HepG2 (cell line): Measurements from ENCODE around the gene HNRNPUL1. TPM values are rescaled to one million over a fixed set of nuclear protein-coding genes. Genes with fewer than 3 reads are reported as not detected.
A peak's percentile ranks its signal among the peaks of the same experiment; 100 is the strongest.

Experiments
- DMAP1 ChIP-seq: IDR thresholded peaks from 2 replicates; pipeline ENCODE4 v1.6.1; 2016
- ETV6 ChIP-seq: sonication (generic); formaldehyde crosslinking; conservative IDR thresholded peaks from 2 replicates; pipeline ENCODE4 v1.4.0; 2020; ENCODE audit warnings: missing genetic modification reagents
- FOXK2 ChIP-seq: fragments of 450-650 bp; IDR thresholded peaks from 2 replicates; pipeline ENCODE4 v1.6.1; 2016
- NFATC3 ChIP-seq: sonication (generic); formaldehyde crosslinking; IDR thresholded peaks from 2 replicates; pipeline ENCODE4 v1.5.1; 2020; ENCODE audit warnings: mild to moderate bottlenecking, missing genetic modification reagents
- SNAPC2 ChIP-seq: sonication (generic); formaldehyde crosslinking; IDR thresholded peaks from 2 replicates; pipeline ENCODE4 v1.8.1; 2022; ENCODE audit warnings: mild to moderate bottlenecking, missing genetic modification reagents
- ZBTB14 ChIP-seq: sonication (generic); formaldehyde crosslinking; IDR thresholded peaks from 2 replicates; pipeline ENCODE4 v1.4.0; 2020; ENCODE audit warnings: missing genetic modification reagents
- ZFP36L1 ChIP-seq: sonication (generic); formaldehyde crosslinking; IDR thresholded peaks from 2 replicates; pipeline ENCODE4 v1.8.0; 2022; ENCODE audit warnings: mild to moderate bottlenecking, missing genetic modification reagents, moderate library complexity
- ZNF232 ChIP-seq: sonication (generic); formaldehyde crosslinking; IDR thresholded peaks from 2 replicates; pipeline ENCODE4 v1.4.0; 2020; ENCODE audit warnings: missing genetic modification reagents, borderline replicate concordance
- ZNF652 ChIP-seq: IDR thresholded peaks from 2 replicates; pipeline ENCODE4 v1.6.1; 2016; ENCODE audit warnings: low read depth, borderline replicate concordance
- ZNF883 ChIP-seq: sonication (generic); formaldehyde crosslinking; IDR thresholded peaks from 2 replicates; pipeline ENCODE4 v1.5.1; 2020; ENCODE audit warnings: mild to moderate bottlenecking, missing genetic modification reagents; ENCODE audit errors: not compliant biosample characterization
- polyA plus RNA-seq, 8 experiments: library from polyadenylated mRNA; depleted of rRNA in 3 of 8; stranded (reverse) in 7 of 8; unstranded in 1 of 8; fragments of >200 nt; fragmentation: Illumina TruSeq in 4 of 8; extraction: Trizol in 4 of 8; gene quantifications; 2 replicates each; pipeline versions ENCODE4 v1.2.1 to v1.2.3, GENCODE V29; 2011 to 2016; ENCODE audit warnings: low read depth in 4 of 8, missing spikeins in 1 of 8, mixed read lengths in 1 of 8; ENCODE audit not compliant: insufficient read depth in 1 of 8
- total RNA-seq, 5 experiments: library from RNA; depleted of rRNA; stranded (reverse); fragments of >200 nt; fragmentation: Illumina TruSeq; extraction: Trizol; gene quantifications; 2 replicates each; pipeline ENCODE4 v1.2.3, GENCODE V29; 2016; ENCODE audit warnings: low read depth in 1 of 5
- TF ChIP-seq, protein P1 (sequence below), 2 experiments: fragments of 450-650 bp in 1 of 2; sonication (generic) in 1 of 2; formaldehyde crosslinking in 1 of 2; IDR thresholded peaks; 2 replicates each; pipeline versions ENCODE4 v1.6.1 to v1.8.0; 2016 to 2022; ENCODE audit warnings: antibody characterized with exemption in 1 of 2, mild to moderate bottlenecking in 1 of 2, missing genetic modification reagents in 1 of 2
- TF ChIP-seq, protein P2 (sequence below): sonication (generic); formaldehyde crosslinking; IDR thresholded peaks from 2 replicates; pipeline ENCODE4 v1.4.0; 2020; ENCODE audit warnings: missing genetic modification reagents
- TF ChIP-seq, protein P3 (sequence below): IDR thresholded peaks from 2 replicates; pipeline ENCODE4 v1.6.1; 2016; ENCODE audit warnings: missing compliant biosample characterization, missing genetic modification reagents, borderline replicate concordance

Gene HNRNPUL1
- total and polyA plus RNA-seq, 2 of the 13 experiments (the other 11 are each of a cell fraction or from before 2014, with no cell fraction given): 30.9 to 81.7 TPM

- TF ChIP-seq ZNF883: peak; percentile 24
- TF ChIP-seq SNAPC2 (CRISPR knock-in tag): no peak
- TF ChIP-seq, protein P1, sequence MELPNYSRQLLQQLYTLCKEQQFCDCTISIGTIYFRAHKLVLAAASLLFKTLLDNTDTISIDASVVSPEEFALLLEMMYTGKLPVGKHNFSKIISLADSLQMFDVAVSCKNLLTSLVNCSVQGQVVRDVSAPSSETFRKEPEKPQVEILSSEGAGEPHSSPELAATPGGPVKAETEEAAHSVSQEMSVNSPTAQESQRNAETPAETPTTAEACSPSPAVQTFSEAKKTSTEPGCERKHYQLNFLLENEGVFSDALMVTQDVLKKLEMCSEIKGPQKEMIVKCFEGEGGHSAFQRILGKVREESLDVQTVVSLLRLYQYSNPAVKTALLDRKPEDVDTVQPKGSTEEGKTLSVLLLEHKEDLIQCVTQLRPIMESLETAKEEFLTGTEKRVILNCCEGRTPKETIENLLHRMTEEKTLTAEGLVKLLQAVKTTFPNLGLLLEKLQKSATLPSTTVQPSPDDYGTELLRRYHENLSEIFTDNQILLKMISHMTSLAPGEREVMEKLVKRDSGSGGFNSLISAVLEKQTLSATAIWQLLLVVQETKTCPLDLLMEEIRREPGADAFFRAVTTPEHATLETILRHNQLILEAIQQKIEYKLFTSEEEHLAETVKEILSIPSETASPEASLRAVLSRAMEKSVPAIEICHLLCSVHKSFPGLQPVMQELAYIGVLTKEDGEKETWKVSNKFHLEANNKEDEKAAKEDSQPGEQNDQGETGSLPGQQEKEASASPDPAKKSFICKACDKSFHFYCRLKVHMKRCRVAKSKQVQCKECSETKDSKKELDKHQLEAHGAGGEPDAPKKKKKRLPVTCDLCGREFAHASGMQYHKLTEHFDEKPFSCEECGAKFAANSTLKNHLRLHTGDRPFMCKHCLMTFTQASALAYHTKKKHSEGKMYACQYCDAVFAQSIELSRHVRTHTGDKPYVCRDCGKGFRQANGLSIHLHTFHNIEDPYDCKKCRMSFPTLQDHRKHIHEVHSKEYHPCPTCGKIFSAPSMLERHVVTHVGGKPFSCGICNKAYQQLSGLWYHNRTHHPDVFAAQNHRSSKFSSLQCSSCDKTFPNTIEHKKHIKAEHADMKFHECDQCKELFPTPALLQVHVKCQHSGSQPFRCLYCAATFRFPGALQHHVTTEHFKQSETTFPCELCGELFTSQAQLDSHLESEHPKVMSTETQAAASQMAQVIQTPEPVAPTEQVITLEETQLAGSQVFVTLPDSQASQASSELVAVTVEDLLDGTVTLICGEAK (IDR thresholded peaks at IDR 0.05): no peak
- TF ChIP-seq, protein P1 (CRISPR knock-in tag; IDR thresholded peaks at IDR 0.05): no peak
- TF ChIP-seq NFATC3 (CRISPR knock-in tag): no peak
- 0 out of 2 replicates have a peak, but pooled peaks have one; percentile 48 for TF ChIP-seq ETV6 (CRISPR knock-in tag)
- TF ChIP-seq, protein P2, sequence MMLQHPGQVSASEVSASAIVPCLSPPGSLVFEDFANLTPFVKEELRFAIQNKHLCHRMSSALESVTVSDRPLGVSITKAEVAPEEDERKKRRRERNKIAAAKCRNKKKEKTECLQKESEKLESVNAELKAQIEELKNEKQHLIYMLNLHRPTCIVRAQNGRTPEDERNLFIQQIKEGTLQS: peak; percentile 78
- TF ChIP-seq ZBTB14 (CRISPR knock-in tag): no peak
- no peak for TF ChIP-seq ZNF652 (CRISPR knock-in tag)
- 0 out of 2 replicates have a peak, but pooled peaks have one; percentile 54 for TF ChIP-seq ZFP36L1 (CRISPR knock-in tag)
- no peak for TF ChIP-seq FOXK2
- TF ChIP-seq ZNF232 (CRISPR knock-in tag): no peak
- TF ChIP-seq, protein P3, sequence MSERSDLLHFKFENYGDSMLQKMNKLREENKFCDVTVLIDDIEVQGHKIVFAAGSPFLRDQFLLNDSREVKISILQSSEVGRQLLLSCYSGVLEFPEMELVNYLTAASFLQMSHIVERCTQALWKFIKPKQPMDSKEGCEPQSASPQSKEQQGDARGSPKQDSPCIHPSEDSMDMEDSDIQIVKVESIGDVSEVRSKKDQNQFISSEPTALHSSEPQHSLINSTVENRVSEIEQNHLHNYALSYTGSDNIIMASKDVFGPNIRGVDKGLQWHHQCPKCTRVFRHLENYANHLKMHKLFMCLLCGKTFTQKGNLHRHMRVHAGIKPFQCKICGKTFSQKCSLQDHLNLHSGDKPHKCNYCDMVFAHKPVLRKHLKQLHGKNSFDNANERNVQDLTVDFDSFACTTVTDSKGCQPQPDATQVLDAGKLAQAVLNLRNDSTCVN (CRISPR knock-in tag): peak; percentile 97
- TF ChIP-seq DMAP1 (CRISPR knock-in tag): peak; percentile 49; the same call in 1 of the 2 replicates
These were observed 37.9 kb upstream of the HNRNPUL1 start (continued) for GRCh38 chr19:41226053-41226873.
